Ovary (tissue), 3 donors: ENCODE data around the gene CENATAC.

Source experiments
- POLR2A ChIP-seq: fragments of 450-650 bp; IDR thresholded peaks from one replicate; pipeline ENCODE4 v1.6.1; 2017; ENCODE audit warnings: antibody characterized with exemption, mild to moderate bottlenecking, moderate library complexity
- TF ChIP-seq, protein P1 (sequence below), 3 donors: fragments of 450-650 bp in 2 of 3; fragments of 200-600 bp in 1 of 3; IDR thresholded peaks; one replicate each; pipeline versions ENCODE4 v1.5.1 to v1.8.0; 2016 to 2022; ENCODE audit warnings: antibody characterized with exemption in 3 of 3, mild to moderate bottlenecking in 1 of 3
- donor health status: DM: no; HTN: no; CAD: no.

GRCh38 chr11:118958577-118958976 lies 39.4 kb upstream of the CENATAC start:
- TF ChIP-seq, protein P1, sequence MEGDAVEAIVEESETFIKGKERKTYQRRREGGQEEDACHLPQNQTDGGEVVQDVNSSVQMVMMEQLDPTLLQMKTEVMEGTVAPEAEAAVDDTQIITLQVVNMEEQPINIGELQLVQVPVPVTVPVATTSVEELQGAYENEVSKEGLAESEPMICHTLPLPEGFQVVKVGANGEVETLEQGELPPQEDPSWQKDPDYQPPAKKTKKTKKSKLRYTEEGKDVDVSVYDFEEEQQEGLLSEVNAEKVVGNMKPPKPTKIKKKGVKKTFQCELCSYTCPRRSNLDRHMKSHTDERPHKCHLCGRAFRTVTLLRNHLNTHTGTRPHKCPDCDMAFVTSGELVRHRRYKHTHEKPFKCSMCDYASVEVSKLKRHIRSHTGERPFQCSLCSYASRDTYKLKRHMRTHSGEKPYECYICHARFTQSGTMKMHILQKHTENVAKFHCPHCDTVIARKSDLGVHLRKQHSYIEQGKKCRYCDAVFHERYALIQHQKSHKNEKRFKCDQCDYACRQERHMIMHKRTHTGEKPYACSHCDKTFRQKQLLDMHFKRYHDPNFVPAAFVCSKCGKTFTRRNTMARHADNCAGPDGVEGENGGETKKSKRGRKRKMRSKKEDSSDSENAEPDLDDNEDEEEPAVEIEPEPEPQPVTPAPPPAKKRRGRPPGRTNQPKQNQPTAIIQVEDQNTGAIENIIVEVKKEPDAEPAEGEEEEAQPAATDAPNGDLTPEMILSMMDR (IDR thresholded peaks at IDR 0.05), result no peak
- no peak for TF ChIP-seq POLR2A
